Epithelial cell of esophagus (primary cell): ENCODE measurements around the gene UBIAD1.
A peak's percentile ranks its signal among the peaks of the same experiment; 100 is the strongest.

Source experiments
- DNase-seq: peaks from one replicate; pipeline ENCODE4 v3.0.0; 2010; ENCODE audit warnings: low read depth
- H3K4me3 ChIP-seq: 2 replicates; pipeline ENCODE4 v1.5.1; 2011; ENCODE audit warnings: mild to moderate bottlenecking, low read length, control low read depth
- CTCF ChIP-seq: IDR thresholded peaks from 2 replicates; pipeline ENCODE4 v1.5.1; 2011; ENCODE audit warnings: low read depth, mild to moderate bottlenecking, low read length, control low read depth, inconsistent platforms; ENCODE audit not compliant: insufficient read depth; ENCODE audit errors: missing control alignments

Gene UBIAD1

GRCh38 chr1:11331945-11332546, 59.0 kb downstream of the UBIAD1 start:
- no peak for TF ChIP-seq CTCF
- no peak for DNase-seq
- no peak overlapping the region for H3K4me3 ChIP-seq

- TF ChIP-seq CTCF: no peak
- no peak overlapping the region for H3K4me3 ChIP-seq
- DNase-seq: no peak
Measured at GRCh38 chr1:11333631-11334030, 60.6 kb downstream of the UBIAD1 start.

- TF ChIP-seq CTCF: no peak
- no peak for DNase-seq
- no peak overlapping the region for H3K4me3 ChIP-seq
Measured at GRCh38 chr1:11334261-11334804, 61.3 kb downstream of the UBIAD1 start.

- H3K4me3 ChIP-seq: no peak overlapping the region
- no peak for TF ChIP-seq CTCF
- no peak for DNase-seq
Measured at GRCh38 chr1:11334821-11335220, 61.8 kb downstream of the UBIAD1 start.

- no peak overlapping the region for H3K4me3 ChIP-seq
- DNase-seq: no peak
- no peak for TF ChIP-seq CTCF
Measured at GRCh38 chr1:11335417-11336056, 62.5 kb downstream of the UBIAD1 start.

GRCh38 chr1:11337580-11338073, 64.6 kb downstream of the UBIAD1 start:
- DNase-seq: peak; percentile 42
- TF ChIP-seq CTCF: peak; percentile 61

More at GRCh38 chr1:11337580-11338073, 64.6 kb downstream of the UBIAD1 start:
- no peak overlapping the region for H3K4me3 ChIP-seq
